ENCODE data around the gene GALNT13.

The GALNT13 gene

GRCh38 chr2:154125891-154126290 lies 254.2 kb downstream of the GALNT13 start:
- DNase-seq (ENCODE audit: low spot score): no peak

- DNase-seq (ENCODE audit: low spot score): no peak
Measured at GRCh38 chr2:154130821-154131220, 259.1 kb downstream of the GALNT13 start.

GRCh38 chr2:154132827-154133226 lies 261.1 kb downstream of the GALNT13 start:
- no peak for DNase-seq (ENCODE audit: low spot score)

- DNase-seq (ENCODE audit: low spot score): no peak
Measured at GRCh38 chr2:154133823-154134222, 262.1 kb downstream of the GALNT13 start.

GRCh38 chr2:154140249-154141025 lies 268.7 kb downstream of the GALNT13 start:
- DNase-seq (ENCODE audit: low spot score): no peak

GRCh38 chr2:154142480-154142879 lies 270.8 kb downstream of the GALNT13 start:
- DNase-seq (ENCODE audit: low spot score): no peak

- no peak for DNase-seq (ENCODE audit: low spot score)
Measured at GRCh38 chr2:154143105-154143504, 271.4 kb downstream of the GALNT13 start.

- no peak for DNase-seq (ENCODE audit: low spot score)
Measured at GRCh38 chr2:154158101-154158500, 286.4 kb downstream of the GALNT13 start.

- no peak for DNase-seq (ENCODE audit: low spot score)
Measured at GRCh38 chr2:154161286-154161685, 289.6 kb downstream of the GALNT13 start.

GRCh38 chr2:154170400-154170799 lies 298.7 kb downstream of the GALNT13 start:
- DNase-seq (ENCODE audit: low spot score): no peak

- no peak for DNase-seq (ENCODE audit: low spot score)
Measured at GRCh38 chr2:154173164-154173563, 301.4 kb downstream of the GALNT13 start.

- DNase-seq (ENCODE audit: low spot score): no peak
Measured at GRCh38 chr2:154173919-154174318, 302.2 kb downstream of the GALNT13 start.

GRCh38 chr2:154182008-154182407 lies 310.3 kb downstream of the GALNT13 start:
- DNase-seq (ENCODE audit: low spot score): no peak

- no peak for DNase-seq (ENCODE audit: low spot score)
Measured at GRCh38 chr2:154187948-154188347, 316.2 kb downstream of the GALNT13 start.

GRCh38 chr2:154189953-154190352 lies 318.2 kb downstream of the GALNT13 start:
- no peak for DNase-seq (ENCODE audit: low spot score)

- no peak for DNase-seq (ENCODE audit: low spot score)
Measured at GRCh38 chr2:154193246-154193645, 321.5 kb downstream of the GALNT13 start.

- no peak for DNase-seq (ENCODE audit: low spot score)
Measured at GRCh38 chr2:154194909-154195643, 323.4 kb downstream of the GALNT13 start.

GRCh38 chr2:154195644-154196195 lies 324.0 kb downstream of the GALNT13 start:
- DNase-seq (ENCODE audit: low spot score): no peak

- DNase-seq (ENCODE audit: low spot score): no peak
Measured at GRCh38 chr2:154198866-154199265, 327.1 kb downstream of the GALNT13 start.

GRCh38 chr2:154203206-154203605 lies 331.5 kb downstream of the GALNT13 start:
- no peak for DNase-seq (ENCODE audit: low spot score)

- no peak for DNase-seq (ENCODE audit: low spot score)
Measured at GRCh38 chr2:154203902-154204301, 332.2 kb downstream of the GALNT13 start.

GRCh38 chr2:154207288-154208047 lies 335.7 kb downstream of the GALNT13 start:
- no peak for DNase-seq (ENCODE audit: low spot score)

Measured in hepatic stellate cell (primary cell).